Endothelial cell of hepatic sinusoid (primary cell): Measurements from ENCODE around the gene NIBAN1.
"Not testable (repeated sequence)": the region's sequence is repeated elsewhere in the genome, so short reads cannot be mapped to it uniquely, and the experiment has no call there.

Experiments
- in situ Hi-C: cut with HindIII; loops from 2 replicates; pipeline ENCODE4 v1.10.0; 2017; ENCODE audit warnings: low sequenced_read_pairs

Gene NIBAN1

DNA sequence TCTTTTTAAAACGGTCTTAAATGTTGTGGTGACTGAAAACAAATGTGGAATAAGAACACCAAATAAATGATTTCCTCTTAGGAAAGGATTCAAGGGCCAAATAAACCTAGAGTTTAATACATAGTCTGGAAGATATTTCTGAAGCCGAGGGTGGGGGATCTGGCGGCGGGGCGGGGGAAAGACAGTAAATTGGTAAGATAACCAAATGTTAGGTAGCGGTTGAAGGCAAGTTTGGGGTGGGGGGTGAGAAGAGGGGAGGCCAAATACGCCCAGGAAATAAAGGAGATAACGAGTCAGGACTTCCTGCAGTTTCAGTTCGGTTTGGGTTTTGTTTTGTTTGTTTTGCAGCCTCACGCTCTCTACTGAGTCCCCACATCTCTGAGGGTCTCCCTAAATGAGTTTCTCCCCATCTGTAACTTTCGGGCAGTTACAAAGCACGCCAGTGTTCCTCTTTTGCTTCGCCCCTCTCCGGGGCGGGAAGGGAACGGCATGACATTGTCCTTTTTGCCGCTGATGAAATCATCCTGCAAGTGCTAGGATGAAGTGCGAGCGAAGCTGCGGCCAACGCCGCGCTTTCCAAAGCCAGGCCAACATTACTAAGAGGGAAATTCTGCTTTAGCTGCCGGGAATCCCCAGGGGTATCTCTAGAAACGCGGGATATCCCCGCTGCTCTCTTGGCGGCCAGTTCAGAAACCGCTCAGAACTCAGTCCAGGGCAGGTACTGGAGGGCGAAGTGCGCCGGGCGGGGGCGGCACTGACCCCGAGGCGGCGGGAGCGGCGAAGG is 844 bp downstream of the NIBAN1 start:
- in situ Hi-C loops: no loop called here

DNA sequence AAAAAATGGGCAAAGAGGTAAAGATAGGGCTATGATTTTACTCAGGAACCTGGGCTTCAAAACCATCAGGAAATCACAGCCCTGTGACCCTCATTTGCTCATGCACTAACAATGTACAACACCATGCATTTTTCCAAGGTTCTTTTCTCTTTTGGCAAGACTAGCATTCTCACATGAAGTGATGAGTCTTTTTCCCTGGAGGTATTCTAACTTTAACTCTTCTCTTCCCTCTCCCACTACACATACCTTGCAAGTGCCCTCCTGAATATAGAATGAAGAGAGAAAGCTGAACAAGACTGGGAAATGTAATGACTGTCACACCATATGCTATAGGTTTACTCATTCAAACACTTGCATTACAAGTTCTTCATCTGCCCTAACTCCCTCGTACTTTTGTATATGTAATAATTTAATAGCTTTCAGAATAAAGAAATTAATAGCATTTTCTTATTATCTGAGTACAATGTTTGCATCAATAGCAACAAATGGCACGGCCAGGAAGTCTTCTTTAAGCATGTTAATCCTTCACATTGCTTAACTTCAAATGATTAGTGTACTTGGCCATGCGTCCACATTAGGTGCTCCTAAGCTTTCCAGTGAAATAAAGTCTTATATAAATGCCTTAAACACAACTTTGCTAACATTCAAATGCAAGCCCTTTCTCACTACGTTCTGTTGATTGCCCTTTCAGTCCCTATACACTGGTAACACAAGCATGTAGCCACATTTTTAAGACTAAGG is 1.8 kb downstream of the NIBAN1 start:
- in situ Hi-C loops: no loop called here

DNA sequence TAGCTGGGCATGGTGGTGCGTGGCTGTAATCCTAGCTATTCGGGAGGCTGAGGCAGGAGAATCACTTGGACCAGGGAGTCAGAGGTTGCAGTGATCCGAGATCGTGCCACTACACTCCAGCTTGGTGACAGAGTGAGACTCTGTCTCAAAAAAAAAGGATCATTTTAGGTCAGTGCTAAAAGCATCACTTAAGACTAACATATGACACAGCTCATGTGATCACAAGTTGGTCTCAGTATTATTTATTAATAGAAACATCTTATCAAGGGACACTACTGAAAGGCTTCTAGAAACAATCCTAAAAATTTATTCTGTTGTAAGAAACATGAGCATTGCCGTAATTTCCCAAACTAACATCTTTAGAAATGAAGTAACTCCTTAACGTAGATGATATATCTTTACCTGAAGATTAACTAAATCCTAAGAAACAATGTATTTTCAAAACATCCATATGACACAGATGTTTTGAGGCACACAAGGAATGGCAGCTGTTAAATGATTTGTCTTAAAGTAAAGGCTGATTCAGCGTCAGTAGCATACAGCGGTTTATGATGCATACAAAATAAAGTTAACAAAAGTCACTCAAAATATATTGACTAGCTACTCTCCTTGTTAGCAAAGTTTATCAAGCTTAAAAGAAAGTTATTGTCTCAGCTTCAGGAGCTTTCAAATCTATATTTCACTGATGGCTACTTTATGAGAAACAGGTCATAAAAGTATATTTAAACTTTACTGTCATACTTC is 2.6 kb downstream of the NIBAN1 start:
- in situ Hi-C loops: no loop called here

DNA sequence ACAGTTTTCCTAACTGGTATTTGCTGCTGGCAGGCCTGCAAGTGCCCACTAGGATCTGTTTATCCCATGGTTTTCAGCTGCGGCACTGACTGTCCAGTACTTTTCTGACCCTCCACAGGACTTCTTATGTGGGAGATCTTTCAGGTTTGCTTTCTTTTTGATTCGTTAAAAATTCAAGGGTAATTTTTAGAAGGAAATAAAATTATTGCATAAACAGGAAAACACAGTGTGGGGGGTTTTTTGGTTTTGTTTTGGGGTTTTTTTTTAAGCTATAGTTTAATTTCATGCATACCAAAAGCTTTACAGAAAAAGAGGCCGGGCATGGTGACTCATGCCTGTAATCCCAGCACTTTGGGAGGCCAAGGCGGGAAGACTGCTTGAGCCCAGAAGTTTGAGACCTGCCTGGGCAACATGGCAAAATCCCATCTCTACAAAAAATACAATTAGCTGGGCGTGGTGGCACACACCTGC is 3.6 kb downstream of the NIBAN1 start:
- in situ Hi-C loops: no loop called here

DNA sequence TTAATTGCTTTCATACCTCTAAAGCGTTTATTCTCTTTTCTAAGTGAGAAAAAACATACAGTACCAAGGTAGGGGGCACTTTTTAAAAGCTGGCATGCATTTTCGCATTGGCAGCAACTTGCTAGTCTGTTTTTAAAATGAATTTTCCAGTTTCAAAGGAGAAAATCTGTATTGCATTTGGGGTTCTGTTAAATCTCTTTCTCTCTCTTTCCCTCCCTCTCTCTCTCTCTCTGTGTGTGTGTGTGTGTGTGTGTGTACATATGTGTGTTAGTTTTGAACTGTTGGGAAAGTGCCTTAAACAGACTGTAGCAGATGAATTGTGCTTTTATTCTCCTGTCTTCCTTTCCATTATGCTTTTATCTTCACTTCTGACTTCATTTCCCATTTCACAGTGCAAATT is 7.3 kb downstream of the NIBAN1 start:
- in situ Hi-C loops: no loop called here

DNA sequence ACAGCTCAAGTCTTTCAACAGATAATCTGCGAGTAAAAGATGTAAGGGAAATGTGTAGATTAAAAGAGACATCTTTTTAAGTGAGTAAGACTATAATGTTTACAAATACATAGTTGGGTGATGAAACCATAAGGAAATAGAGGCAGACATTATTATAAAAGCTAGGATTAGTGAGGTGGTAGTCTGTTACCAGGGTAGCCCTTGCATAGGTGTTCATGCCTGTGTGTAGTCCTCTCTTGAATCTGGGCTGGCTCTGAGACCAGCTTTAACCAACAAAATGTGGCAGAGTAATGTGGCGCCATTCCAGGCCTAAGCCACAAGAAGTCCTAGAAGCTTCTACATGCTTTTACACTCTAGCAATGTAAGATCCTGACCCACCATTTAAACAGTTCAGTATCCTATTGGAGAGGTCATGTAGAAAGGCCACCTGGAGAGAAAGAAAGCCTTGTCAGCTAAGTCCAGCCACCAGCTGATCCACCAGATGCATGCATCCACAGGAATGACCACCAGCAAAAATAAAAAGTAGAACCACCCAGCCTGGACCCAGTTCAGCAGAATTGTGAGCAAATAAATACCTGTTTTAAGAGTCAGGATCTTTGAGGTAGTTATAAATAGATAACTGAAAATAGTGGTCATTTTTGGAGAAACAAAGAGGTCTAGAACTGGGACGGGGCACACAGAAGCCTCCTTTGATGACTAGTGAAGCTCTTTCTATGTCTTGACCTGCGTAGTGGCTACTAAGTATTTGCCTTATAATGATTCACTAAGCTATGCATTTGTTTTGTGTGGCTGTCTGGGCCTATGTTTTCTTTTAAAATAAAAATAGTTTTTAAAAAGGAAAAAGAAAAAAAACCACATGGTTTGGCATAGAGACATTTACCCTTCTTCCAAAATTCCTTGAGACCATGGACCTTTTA is 8.1 kb downstream of the NIBAN1 start:
- in situ Hi-C loops: no loop called here

DNA sequence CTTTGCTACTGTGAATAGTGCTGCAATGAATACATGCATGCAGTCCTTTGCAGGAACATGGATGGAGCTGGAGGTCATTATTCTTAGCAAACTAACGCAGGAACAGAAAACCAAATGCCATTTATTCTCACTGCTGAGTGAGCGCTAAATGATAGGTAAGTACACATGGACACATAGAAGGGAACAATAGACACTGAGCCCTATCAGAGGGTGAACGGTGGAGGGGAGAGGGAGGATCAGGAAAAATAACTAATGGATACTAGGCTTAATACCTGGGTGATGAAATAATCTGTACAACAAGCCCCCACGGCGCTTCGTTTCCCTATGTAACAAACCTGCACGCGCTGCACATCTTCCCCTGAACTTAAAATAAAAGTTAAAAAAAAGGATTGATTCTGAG is 8.9 kb downstream of the NIBAN1 start:
- in situ Hi-C loops: no loop called here

DNA sequence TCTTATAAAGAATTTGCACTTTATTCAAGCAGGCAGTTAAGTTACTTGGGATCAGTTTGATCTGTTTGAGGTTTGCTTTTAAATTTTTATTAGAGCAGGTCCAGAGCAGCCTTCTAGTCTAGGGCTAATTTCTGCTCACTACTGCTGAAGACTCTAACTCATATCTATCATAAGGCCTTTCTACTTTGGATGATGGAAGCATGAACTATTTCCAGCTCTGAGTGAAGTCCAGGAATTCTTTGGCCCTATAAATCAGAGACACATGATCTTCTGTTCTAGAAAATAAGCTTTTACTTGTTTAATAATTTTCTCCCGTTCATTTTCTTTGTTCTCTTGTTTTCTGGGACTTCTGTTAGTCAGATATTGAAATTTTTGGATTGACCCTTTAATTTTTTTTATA is 14.7 kb downstream of the NIBAN1 start:
- in situ Hi-C loops: no loop called here

DNA sequence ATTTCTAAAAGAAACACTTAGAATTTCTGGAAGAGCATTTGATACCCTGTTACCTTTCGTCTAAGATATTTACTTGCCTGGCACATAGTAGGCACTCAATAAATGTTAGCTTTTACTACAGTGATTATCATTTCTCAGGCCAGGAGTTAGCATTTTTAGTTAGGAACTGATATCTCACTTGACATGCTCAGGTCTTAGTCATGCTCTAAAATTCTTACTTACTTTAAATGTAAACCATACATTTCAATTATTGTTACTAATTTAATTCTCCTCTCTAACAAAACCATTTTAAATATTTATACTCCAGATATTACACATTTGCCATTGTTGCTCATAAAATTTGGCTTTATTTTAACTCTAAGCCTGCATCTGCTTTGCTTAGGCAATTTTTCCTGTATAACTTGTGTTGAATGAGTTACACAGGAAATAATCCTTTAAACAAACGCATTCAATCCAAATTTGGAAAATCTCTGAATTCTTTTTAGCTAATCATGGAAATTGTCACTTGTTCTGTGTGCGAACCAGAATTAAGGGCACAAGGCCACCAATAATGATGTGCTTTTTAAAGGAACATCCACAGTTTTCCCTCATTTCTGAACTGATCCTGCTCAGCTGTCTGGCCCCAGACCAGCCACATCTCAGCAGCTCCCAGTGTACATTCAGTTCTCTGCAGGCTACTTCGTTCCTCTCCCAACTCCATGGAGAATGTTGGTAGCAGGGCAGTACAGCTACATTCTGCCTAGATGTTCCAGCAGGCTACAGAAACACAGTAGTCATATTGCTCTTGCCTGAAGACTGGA is 15.6 kb downstream of the NIBAN1 start:
- in situ Hi-C loops: no loop called here

DNA sequence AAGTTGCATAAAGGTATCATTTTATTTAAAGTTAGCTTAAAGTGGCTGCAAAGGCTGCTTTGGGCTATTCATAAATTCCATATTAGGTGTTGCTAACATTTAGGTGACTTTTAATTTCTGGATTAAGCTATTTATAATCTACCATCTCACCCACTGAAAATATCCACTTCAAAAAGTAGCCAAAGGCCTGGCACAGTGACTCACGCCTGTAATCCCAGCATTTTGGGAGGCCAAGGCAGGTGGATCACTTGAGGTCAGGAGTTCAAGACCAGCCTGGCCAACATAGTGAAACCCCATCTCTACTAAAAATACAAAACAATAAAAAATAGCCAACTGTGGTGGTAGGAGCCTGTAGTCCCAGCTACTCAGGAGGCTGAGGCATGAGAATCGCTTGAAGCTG is 16.4 kb downstream of the NIBAN1 start:
- in situ Hi-C loops: not testable (repeated sequence)

DNA sequence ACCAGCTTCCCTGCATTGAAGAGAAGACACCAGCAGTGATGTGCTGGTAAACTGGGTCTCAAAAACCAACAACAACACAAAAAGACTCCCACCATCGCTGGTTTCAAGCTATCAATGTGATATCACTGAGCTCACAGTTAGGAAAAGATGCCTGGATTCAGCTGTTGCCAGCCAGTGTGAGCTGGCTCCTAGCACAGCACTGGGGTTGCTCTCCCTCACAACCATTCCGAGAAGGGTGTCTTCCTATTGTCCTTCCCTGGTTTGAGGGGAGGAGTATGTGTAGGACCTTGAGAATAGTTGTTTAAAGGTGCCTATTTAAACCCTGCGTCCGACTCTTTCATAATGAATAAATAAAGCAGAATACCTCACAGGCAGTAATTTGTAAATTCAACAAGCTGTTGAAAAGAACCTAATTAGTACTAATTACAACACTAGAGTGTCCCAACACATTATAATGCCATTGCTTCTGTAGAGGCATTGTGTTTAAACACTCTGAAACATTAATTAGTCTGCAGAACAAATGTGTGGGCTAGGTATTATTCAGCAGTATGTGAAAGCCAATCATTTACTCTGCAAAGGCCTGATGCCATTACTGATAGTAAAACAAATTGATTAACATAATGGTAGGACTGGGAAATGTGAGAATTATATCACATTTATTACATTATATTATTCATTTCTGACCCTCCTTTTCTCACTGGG is 17.2 kb downstream of the NIBAN1 start:
- in situ Hi-C loops: no loop called here

DNA sequence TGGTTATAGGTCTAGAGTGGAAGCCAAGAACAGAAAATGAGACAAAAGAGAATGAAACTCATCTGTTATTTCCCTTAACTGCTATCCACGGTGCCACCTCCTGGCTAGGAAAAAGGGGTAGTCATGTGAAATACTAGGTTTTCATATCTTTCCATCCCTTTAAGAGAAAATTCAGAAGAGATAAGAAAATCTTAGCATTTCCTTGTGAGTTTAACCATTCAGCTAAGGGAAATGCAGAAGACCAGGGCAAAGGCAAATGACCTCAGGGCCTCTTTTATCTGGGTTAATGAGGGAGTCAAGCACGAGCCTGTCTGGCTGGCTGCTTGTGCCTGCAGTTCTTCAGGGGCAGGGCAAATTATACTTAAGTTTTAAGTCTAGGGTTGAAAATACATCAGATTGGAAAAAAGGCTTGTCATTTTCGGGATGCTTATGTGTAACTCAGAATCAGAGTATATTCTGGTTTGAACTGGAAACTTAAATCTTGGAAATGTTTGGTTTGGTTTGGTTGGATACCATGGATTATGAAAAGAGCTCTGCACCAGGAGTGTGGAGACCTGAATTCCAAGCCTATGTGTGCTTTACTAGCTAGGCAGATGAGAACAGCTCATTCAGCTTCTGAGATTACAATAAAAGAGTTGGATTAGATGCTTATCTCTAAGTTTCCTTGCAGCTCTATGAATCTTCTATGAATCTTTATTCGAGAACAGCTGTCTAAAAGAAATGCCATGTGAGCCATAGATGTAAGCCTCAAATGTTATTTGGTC is 19.9 kb downstream of the NIBAN1 start:
- in situ Hi-C loops: no loop called here

DNA sequence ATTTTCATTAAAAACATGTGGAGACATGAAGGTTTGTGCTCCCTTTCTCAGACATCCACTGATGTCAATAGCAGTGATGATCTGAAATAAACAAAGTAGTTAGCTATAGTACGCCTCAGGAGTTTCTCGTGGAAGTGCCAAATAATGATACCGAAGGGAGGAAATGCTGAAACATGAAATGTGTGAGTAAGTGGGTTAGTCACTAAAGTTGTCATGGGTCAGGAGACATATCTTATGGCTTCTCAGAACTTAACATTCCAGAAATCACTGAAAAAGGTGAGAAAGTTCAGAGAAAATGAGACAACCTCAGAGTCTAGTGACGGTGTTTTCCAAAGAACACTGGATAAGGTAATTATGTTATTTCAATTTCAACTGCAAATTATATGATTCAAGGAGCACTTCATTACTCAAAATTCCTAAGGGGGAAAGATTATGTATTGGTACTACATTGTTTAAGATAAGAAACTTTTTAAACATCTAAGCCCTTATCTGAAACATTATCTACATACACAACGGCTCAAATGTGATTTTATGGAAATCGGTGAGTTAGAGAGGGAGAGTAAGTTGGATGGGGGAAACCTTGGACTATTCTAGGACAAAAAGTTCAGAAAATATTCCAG is 20.6 kb downstream of the NIBAN1 start:
- in situ Hi-C loops: no loop called here

DNA sequence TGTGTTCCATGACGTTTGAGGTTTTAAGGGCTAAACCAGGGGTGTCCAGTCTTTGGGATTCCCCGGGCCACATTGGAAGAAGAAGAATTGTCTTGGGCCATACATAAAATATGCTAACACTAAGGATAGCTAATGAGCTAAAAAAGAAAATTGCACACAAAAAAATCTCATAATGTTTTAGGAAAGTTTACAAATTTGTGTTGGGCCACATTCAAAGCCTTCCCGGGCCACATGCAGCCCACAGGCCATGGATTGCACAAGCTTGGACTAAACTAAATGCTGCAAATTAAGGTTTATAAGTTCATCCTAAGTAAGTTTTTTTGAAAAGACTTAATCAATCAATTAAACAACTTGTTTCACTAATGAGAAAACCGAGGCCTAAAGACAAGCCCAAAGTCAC is 21.9 kb downstream of the NIBAN1 start:
- in situ Hi-C loops: no loop called here

DNA sequence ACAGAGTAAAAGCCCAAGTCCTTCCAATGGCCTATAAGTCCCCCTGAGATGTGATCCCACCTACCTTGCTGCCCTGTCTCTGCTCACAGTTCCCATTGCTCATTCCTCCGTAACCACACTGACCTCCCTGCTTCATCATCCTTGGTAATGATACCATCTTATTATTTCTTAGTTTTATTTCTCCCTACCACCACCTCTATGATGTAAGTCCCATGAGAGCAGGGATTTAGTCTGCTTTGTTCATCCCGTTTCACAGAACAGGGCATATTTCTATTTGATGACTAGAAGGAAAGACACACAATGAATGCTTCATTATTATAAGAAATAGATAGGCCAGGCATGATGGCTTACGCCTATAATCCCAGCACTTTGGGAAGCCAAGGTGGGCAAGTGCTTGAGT is 22.5 kb downstream of the NIBAN1 start:
- in situ Hi-C loops: no loop called here

DNA sequence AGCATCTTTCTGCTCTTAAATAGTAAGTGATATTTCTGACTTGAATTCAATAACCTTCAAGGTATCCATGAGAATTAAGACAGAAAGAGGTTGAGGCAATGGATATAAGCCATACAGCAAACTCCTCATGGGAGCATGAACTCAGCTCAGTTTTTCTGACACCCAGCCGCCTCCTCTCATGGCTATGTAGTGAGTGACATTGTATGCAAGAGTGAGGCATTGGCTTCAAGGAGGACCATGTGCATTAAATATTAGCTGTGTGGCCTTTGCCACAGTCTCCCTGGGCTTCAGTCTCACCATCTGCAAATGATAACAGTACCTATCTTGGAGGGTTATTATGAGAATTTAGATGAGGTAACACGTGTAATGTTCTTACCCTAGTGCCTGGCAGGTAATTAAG is 23.4 kb downstream of the NIBAN1 start:
- in situ Hi-C loops: no loop called here

DNA sequence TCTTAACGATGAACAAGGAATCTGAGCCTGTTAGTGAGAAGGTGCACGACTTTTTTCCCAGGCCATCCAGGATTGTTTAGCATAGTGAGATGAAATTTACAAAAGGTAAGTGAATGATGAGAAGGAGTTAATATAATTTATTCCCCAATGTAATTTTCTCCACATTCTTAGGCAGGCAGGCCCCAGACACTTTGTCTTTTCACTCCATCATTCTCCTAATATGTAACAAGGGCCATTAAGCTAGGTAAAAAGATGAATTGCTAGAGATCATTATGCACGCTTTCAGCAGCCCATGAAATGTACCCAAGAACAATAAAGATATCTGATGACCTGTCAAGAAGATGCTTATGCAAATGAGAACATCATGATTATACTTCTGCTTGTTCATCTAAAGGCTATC is 24.1 kb downstream of the NIBAN1 start:
- in situ Hi-C loops: no loop called here
